GM19395 (cell line): ENCODE results near the gene WARS2.

Experiments used
- ATAC-seq: cut with Tn5 transposase; IDR thresholded peaks from one replicate; pipeline ENCODE4 v1.9.1; 2021; ENCODE audit warnings: mild to moderate bottlenecking, moderate library complexity; ENCODE audit not compliant: unreplicated experiment

Gene WARS2

DNA sequence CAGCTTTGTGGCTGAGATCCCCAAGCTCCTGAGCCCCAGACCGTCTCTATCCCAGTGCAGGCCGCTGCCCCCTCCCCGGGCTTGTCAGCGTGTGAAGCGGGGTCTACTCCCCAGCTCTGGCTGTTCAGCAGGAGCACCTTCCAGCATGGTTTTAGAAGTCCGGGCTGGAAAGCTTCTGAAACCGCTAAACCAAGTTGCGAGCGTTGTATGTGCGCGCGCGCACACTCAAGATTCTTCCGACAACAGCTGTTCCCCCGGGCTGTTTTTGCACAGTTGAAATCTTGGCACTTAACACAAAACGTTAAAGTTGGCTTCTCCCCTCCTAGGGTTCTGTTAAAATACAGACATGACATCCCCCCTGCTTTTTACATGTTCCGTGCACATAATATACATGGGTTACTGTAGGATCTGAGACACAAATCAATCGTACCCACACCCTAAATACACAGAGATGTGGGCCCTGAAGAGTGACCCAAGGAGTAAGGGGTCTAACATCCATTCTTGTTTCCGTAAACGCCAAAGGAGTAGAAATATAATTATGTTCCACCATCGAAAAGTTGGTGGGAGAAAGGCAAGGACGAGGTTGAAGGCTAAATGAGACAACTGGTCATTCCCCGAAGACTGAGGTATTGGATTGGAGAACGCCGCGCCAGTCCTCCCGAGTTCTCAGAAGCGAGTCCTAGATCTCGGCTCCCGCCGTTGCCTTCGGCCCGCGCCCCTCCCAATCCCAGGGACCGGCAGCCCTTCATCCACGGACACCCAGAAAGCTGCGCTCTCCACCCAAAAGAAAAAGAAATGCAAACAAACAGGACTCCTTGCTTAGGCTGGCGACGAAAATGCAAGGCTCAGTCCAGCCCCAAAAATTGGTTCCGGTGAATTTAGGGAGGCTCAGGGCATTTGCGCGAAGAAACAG lies 153.6 kb downstream of the WARS2 start:
- ATAC-seq = no peak

DNA sequence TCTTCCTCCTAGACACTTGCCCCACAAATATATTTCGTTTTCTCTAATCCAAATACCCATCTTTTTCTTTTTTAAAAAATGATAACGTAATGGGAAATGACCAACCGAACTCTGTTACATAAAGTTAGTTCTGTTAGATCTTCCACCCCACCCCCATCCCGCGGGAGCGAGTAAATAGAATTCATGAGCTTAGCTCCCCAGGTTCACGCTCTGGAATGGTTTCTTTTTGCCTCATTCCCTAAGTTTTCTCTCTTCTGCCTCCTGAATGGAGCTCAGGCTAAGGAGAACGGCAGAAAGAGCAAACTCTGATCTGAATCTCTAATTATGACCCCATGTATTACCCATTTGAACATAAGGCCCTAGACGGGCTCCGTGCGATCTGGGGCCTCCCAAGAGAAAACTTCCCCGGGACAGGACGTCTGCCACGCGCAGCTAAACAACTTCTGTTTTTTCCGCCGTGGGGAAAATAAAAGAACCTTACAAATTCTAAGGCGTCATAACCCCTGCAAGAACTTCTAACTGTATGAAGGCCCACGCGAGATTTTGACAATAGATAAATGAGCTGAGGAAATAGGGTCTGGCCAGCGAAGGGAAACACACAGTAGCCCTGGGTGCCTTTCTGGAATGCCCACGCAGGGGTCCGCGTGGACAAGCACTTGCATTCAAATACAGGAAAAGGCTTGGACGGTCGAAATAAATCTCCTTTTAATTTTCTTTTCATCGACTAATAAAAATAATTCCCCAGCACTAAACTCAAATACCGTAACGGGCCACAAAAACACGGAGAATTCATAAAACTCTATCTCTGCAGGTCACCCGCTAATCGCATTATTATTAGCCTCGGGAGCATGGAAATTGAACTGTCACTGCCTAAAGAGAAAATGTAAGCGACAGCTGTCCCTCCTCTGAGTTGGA lies 154.6 kb downstream of the WARS2 start:
- ATAC-seq = no peak

DNA sequence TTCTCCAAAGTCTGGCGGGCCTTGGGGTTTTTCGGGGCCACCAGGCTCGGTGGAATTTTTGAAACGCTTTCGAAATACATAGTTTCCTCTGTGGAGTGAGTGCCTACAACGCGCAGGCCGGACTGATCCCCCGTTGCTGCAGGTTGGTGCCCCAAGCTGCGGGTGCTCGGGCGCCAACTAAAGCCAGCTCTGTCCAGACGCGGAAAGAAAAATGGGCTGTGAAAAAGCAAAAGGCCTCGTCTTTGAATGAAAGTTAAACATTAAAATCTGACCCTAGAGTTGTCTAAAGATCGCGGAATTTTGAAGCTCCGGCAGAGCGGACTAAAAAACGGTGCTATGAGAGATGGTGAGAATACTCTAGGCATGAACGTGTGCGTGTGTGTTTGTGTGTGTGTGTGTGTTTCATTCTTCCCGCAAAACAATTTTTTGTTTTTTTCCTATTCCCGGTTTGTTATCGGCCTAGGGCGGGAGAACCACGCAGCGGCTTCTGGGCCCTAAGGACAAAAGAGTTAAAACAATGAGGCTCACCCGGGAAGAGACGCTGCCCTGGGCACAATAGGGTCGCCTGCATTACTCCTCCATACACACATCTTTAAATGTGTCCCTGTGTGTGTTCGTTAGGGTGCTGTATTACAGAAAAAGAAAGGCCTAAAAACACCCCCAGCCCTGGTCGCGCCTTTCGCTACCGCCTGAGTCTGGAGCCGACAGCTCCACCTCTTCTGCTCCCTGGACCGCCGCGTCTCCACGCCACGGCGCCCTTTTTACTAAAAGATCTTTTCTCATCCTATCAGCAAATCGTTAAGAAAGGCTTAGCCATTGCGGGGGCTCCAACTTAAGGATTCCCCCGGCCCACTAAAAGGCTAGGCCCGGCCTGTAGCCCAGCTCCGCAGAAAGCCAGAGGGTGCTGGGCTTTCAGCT lies 155.5 kb downstream of the WARS2 start:
- ATAC-seq = no peak

DNA sequence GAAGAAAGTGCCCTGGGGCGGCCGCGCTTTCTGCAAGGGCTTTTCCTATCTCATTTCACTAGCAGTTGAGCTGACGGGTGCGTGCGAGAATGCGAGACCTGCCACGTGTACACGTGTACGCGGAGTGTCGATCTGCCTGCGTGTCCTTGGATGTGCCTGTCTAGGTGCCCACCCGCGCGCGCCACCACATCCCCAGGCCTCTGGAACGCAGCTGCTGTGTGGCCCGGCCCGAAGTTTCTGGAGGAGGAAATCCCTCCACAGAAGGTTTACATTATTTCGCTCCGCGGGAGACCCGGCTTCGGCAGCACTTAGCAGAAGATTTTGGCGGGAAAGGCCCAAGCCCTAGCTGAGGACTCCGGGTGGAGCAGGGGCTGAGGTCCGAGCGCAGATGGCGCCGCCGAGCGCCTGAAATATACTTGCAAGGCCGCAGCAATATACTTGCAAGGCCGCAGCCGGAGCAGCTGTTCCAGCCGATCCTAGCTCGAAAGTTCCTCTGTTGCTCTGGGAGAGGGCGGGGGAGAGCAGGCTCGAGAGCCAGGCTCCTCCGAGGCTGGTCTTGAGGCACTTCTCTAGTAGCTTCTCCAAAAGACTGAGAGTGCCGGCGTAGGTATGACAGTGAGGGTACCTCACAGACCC lies 156.2 kb downstream of the WARS2 start:
- ATAC-seq = no peak

DNA sequence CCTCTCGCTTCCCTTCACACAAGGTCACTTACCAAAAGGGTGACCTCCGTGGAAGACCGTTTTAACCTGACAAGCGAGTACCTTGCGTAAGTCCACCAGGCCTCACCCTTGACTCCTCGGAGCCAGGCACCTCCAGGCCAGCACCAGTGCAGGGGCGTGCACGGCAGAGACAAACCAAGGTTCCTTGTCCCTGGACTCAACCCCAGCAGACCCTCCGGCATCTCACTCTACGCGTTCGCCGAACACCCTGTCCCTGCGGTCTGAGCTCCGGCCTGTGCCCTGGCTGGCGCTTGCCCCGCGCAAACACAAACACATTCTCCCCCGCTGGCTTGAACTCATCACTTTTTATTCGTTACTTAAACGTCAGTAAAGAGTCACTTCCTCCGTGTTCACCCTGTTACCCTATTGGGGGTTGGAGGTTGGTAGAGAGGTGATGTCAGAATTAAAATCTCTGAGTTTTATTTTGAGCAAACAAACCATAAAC lies 156.9 kb downstream of the WARS2 start:
- ATAC-seq = no peak

DNA sequence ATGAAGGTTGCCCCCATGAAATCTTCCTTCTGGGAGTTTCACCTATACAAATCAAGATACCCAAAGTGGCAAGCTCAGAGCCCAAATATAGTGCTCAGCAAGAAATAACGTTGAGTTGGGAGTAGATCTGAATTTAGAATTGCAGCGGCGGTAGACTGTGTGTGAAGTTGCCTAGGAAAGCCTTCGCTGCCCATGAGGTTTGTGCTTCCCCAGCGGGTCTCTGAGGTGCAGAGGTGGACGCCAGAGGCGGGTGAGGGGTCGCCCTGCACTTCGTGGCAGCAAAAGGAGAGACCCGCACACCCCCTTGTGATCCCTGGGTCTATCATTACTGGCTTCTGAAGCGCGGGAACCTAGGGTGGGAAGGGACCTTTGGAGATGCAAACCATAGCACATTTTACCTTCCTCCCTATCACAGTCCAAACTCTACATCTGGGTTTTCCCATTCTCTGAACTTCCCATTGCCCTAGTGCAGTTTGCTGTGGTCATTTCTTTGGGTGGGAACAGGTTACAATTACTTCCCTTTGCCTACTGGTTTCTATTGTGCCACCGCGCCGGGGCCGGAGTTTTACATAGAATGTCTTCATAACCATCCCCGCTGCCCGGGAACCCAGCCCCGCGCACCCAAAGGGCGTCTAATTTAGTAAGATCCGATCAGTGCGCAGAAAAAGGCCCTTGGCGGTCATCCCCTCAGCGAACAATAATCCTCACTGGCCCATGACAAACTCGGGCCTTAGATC lies 157.5 kb downstream of the WARS2 start:
- ATAC-seq = no peak

DNA sequence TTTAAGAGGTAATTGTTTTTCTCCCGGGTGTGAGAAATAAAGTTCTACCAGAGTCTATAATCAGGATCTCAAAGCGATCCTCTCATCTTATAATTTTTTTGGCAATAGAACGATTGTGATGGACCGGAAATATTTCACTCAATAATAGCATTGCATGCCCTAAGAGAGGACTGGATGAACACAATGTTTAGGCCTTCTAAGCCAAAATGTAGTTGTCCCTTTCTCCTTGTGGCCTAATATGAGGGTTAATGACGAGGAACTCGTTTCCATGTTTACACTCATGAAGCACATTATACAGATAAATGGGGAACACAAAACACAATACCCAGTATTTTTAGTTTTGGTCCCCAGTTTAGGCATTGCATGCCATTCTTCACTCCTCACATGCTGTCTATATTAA lies 158.2 kb downstream of the WARS2 start:
- ATAC-seq = no peak

DNA sequence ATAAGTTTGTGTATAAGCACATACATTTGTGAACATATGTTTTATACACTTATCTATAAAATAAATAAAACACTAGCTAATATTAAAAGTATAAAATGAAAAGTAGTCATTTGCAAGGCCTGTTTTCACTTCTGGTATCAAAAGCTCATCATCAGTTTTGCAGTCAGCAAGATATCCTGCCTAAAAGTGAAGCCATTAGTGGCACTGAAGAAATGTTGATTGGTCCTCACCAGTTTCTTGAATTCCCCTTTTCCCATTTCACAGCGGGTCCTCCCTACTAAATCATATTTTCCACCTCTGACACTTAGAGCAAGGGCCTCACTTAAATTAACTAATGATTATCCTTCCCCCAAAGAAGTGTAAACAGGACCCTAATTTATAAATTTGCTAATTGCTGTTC lies 159.0 kb downstream of the WARS2 start:
- ATAC-seq = no peak
